ENCODE measurements around the gene PUSL1. TPM values are rescaled to one million over a fixed set of nuclear protein-coding genes. Genes with fewer than 3 reads are reported as not detected.

Gene PUSL1
- total RNA-seq, 1 experiment from 2014 or later, result 38.0 TPM

DNA sequence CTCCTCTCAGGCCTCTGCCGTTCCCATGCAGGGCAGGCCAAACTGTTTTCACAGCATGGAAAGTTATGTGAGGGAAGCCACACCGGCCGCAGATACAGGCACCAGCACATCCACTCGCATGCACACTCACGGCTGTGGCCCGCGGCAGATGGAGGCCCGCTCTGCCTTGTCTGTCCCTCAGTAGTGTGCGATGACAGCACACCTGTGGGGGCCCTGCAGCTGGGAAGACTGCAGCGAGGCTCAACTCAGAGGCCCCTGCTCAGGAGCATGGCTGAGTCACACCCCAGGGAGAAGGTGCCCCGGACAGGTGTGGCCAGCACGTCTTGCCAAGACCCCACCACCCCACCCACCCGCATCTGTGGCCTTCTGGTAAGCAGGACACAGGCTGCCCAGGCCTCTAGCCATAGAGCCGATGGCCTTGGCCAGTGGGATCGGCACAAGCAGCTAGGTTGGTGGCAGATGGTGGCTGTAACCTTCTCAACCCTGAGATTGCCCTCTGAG is 33.4 kb upstream of the PUSL1 start:
- no peak for DNase-seq
- Mint-ChIP-seq H3K36me3 (ENCODE audit: insufficient read depth in 1 of 3, low read depth in 3 of 3) (peaks cover 11 to 25% (median 20%) of the 10 kb centered on the region in 3 experiments; a peak in 6 of 7 replicates), H3K27ac (no peak overlapping the region), H3K4me3 (peak overlapping the region; percentile 58 to 78), H3K27me3 (ENCODE audit: low read depth) (peaks cover 4% of the 10 kb centered on the region; the same call in 1 of the 2 replicates), H3K9me3 (no peaks in the 10 kb centered on the region; a peak in 1 of 5 replicates), H3K4me1 (peaks cover 28 to 32% of the 10 kb centered on the region in 2 experiments)
- Histone ChIP-seq H3K4me2 (ENCODE audit: insufficient read depth, insufficient read length, low read length) (no peak overlapping the region), H3K4ac (ENCODE audit: low read depth, low read length) (no peak overlapping the region), H3K18ac (ENCODE audit: insufficient read length, low read depth, low read length) (no peak overlapping the region), H2BK20ac (ENCODE audit: low read depth, low read length, poor library complexity, severe bottlenecking) (no peak overlapping the region), H3K14ac (ENCODE audit: insufficient read depth, low read length) (no peak overlapping the region), H3K27ac (ENCODE audit: insufficient read length, low read depth, low read length) (no peak overlapping the region), H2AFZ (ENCODE audit: low read length) (no peak overlapping the region), H2BK12ac (ENCODE audit: insufficient read length, low read depth, low read length) (no peak overlapping the region), H3K9me3 (ENCODE audit: control insufficient read depth, low read depth, low read length) (no peaks in the 10 kb centered on the region), H3K9ac (ENCODE audit: extremely low read depth, insufficient read length, low read length) (no peak overlapping the region), H4K5ac (ENCODE audit: insufficient read length, low read depth, low read length) (no peak overlapping the region), H2AK5ac (ENCODE audit: insufficient read length, low read length) (no peak overlapping the region), H3K23ac (ENCODE audit: insufficient read length, low read depth, low read length) (no peak overlapping the region), H3K79me2 (ENCODE audit: insufficient read depth, low read length) (peaks cover 25% of the 10 kb centered on the region; the same call in 1 of the 2 replicates), H2BK120ac (ENCODE audit: low read depth, low read length, poor library complexity, severe bottlenecking) (no peak overlapping the region), H3K79me1 (ENCODE audit: insufficient read depth, low read depth, low read length, poor library complexity, severe bottlenecking) (peaks cover 21% of the 10 kb centered on the region), H4K20me1 (ENCODE audit: control insufficient read depth, insufficient read depth, insufficient read length) (peaks cover 2% of the 10 kb centered on the region), H4K91ac (ENCODE audit: insufficient read length, low read depth, low read length) (no peak overlapping the region), H3K4me1 (ENCODE audit: insufficient read depth, low read length) (peaks cover 5% of the 10 kb centered on the region; the same call in 1 of the 2 replicates), H2BK5ac (ENCODE audit: insufficient read length, low read length) (no peak overlapping the region), H4K8ac (replicated peaks; ENCODE audit: insufficient read length, low read depth, low read length) (no peak overlapping the region), H3K23me2 (ENCODE audit: insufficient read length, low read depth, low read length, poor library complexity, severe bottlenecking) (peaks cover 14% of the 10 kb centered on the region), H2BK15ac (ENCODE audit: low read depth, low read length) (no peak overlapping the region), H3T11ph (ENCODE audit: low read length) (no peak overlapping the region), H3K27me3 (ENCODE audit: insufficient read depth, low read length) (no peaks in the 10 kb centered on the region), H3K56ac (ENCODE audit: insufficient read length, low read depth, low read length) (no peak overlapping the region)
- TF ChIP-seq, protein P1, sequence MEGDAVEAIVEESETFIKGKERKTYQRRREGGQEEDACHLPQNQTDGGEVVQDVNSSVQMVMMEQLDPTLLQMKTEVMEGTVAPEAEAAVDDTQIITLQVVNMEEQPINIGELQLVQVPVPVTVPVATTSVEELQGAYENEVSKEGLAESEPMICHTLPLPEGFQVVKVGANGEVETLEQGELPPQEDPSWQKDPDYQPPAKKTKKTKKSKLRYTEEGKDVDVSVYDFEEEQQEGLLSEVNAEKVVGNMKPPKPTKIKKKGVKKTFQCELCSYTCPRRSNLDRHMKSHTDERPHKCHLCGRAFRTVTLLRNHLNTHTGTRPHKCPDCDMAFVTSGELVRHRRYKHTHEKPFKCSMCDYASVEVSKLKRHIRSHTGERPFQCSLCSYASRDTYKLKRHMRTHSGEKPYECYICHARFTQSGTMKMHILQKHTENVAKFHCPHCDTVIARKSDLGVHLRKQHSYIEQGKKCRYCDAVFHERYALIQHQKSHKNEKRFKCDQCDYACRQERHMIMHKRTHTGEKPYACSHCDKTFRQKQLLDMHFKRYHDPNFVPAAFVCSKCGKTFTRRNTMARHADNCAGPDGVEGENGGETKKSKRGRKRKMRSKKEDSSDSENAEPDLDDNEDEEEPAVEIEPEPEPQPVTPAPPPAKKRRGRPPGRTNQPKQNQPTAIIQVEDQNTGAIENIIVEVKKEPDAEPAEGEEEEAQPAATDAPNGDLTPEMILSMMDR (conservative IDR thresholded peaks at IDR 0.05), result no peak
- no CpG with 5 or more reads among the region's 15 CpGs for WGBS (ENCODE audit: extremely low coverage, insufficient read length, low lambda C conversion rate)

All from H9 (cell line).